GM23338 (cell line): ENCODE data around the gene PBLD. TPM values are rescaled to one million over a fixed set of nuclear protein-coding genes. Genes with fewer than 3 reads are reported as not detected.

Source experiments
- ATAC-seq: fragments of 200-7000 bp; cut with Tn5 transposase; 3 replicates; pipeline ENCODE4 v1.9.1; 2020
- DNase-seq: peaks from one replicate; pipeline ENCODE4 v3.0.0-alpha.2; 2015; ENCODE audit warnings: low spot score
- H2AFZ ChIP-seq: fragments of 200-600 bp; sonication (generic); 2 replicates; pipeline ENCODE4 v1.8.0; 2016; ENCODE audit warnings: antibody characterized with exemption, mild to moderate bottlenecking, moderate library complexity
- H3F3A ChIP-seq: fragments of 200-600 bp; sonication (generic); replicated peaks from 2 replicates; pipeline ENCODE4 v1.8.0; 2017; ENCODE audit warnings: antibody characterized with exemption, mixed run types, low read depth
- H3K27ac ChIP-seq: fragments of 200-600 bp; sonication (generic); 2 replicates; pipeline ENCODE4 v1.6.1; 2016; ENCODE audit warnings: low read depth
- H3K27me3 ChIP-seq: fragments of 200-600 bp; sonication (generic); 2 replicates; pipeline ENCODE4 v1.8.0; 2016; ENCODE audit warnings: mild to moderate bottlenecking, mixed run types, moderate library complexity; ENCODE audit not compliant: insufficient read depth
- H3K36me3 ChIP-seq: fragments of 200-600 bp; sonication (generic); 2 replicates; pipeline ENCODE4 v1.8.0; 2016; ENCODE audit warnings: mild to moderate bottlenecking; ENCODE audit not compliant: insufficient read depth
- H3K4me1 ChIP-seq: fragments of 200-600 bp; sonication (generic); 2 replicates; pipeline ENCODE4 v1.8.0; 2016; ENCODE audit warnings: mild to moderate bottlenecking, moderate library complexity; ENCODE audit not compliant: insufficient read depth
- H3K4me2 ChIP-seq: fragments of 200-600 bp; sonication (generic); 2 replicates; pipeline ENCODE4 v1.7.1; 2017; ENCODE audit warnings: mixed run types
- H3K4me3 ChIP-seq: fragments of 200-600 bp; sonication (generic); 2 replicates; pipeline ENCODE4 v1.6.1; 2016; ENCODE audit warnings: mixed run types
- H3K79me2 ChIP-seq: fragments of 200-600 bp; sonication (generic); replicated peaks from 2 replicates; pipeline ENCODE4 v1.8.0; 2017; ENCODE audit warnings: mild to moderate bottlenecking; ENCODE audit not compliant: insufficient read depth
- H3K9me2 ChIP-seq: fragments of 200-600 bp; sonication (generic); 2 replicates; pipeline ENCODE4 v1.8.0; 2017; ENCODE audit not compliant: insufficient read depth
- H4K20me1 ChIP-seq: fragments of 200-600 bp; sonication (generic); replicated peaks from 2 replicates; pipeline ENCODE4 v1.8.0; 2017; ENCODE audit warnings: mild to moderate bottlenecking; ENCODE audit not compliant: insufficient read depth
- H3K27ac Mint-ChIP-seq: 2 replicates; pipeline ENCODE4 v1.8.0; 2020; ENCODE audit warnings: inconsistent platforms, mild to moderate bottlenecking, moderate library complexity, mixed read lengths
- H3K27me3 Mint-ChIP-seq: 3 replicates; pipeline ENCODE4 v1.8.0; 2022; ENCODE audit warnings: low read depth, mild to moderate bottlenecking, moderate library complexity, mixed read lengths, inconsistent platforms; ENCODE audit not compliant: insufficient read depth, poor library complexity
- H3K36me3 Mint-ChIP-seq: 3 replicates; pipeline ENCODE4 v1.8.0; 2021; ENCODE audit warnings: low read depth, mild to moderate bottlenecking, inconsistent platforms, moderate library complexity, mixed read lengths
- H3K4me1 Mint-ChIP-seq: 3 replicates; pipeline ENCODE4 v1.8.0; 2020; ENCODE audit warnings: mild to moderate bottlenecking, inconsistent platforms, mixed read lengths
- H3K4me3 Mint-ChIP-seq: 3 replicates; pipeline ENCODE4 v1.8.0; 2021; ENCODE audit warnings: moderate library complexity, mild to moderate bottlenecking, inconsistent platforms, mixed read lengths
- H3K9me3 Mint-ChIP-seq: 3 replicates; pipeline ENCODE4 v1.8.0; 2020; ENCODE audit warnings: moderate library complexity, mild to moderate bottlenecking, inconsistent platforms, mixed read lengths
- CREB1 ChIP-seq: fragments of 250-450 bp; sonication (Bioruptor Pico); IDR thresholded peaks from 2 replicates; pipeline ENCODE4 v1.5.0; 2020; ENCODE audit warnings: low read depth, mild to moderate bottlenecking, moderate library complexity
- CTCF ChIP-seq, 2 experiments: fragments of 200-600 bp in 1 of 2; sonication (generic) in 1 of 2; conservative IDR thresholded peaks; 2 replicates each; pipeline versions ENCODE4 v1.5.1 to v1.6.1; 2016 to 2017; ENCODE audit warnings: antibody characterized with exemption in 2 of 2, low read depth in 2 of 2, mild to moderate bottlenecking in 2 of 2, moderate library complexity in 1 of 2
- ETS1 ChIP-seq: IDR thresholded peaks from 2 replicates; pipeline ENCODE4 v1.6.1; 2016; ENCODE audit warnings: antibody characterized with exemption
- EZH2 ChIP-seq: fragments of 200-600 bp; sonication (generic); IDR thresholded peaks from one replicate; pipeline ENCODE4 v1.8.0; 2017; ENCODE audit warnings: antibody characterized with exemption, mild to moderate bottlenecking, low read depth; ENCODE audit not compliant: unreplicated experiment
- EZH2phosphoT487 ChIP-seq: fragments of 200-600 bp; sonication (generic); IDR thresholded peaks from one replicate; pipeline ENCODE4 v1.8.1; 2018; ENCODE audit warnings: antibody characterized with exemption; ENCODE audit not compliant: unreplicated experiment
- JUNB ChIP-seq: IDR thresholded peaks from one replicate; pipeline ENCODE4 v1.6.1; 2016; ENCODE audit warnings: antibody characterized with exemption; ENCODE audit not compliant: unreplicated experiment
- REST ChIP-seq: IDR thresholded peaks from one replicate; pipeline ENCODE4 v1.6.1; 2018; ENCODE audit warnings: antibody characterized with exemption; ENCODE audit not compliant: unreplicated experiment
- STAT1 ChIP-seq: IDR thresholded peaks from one replicate; pipeline ENCODE4 v1.6.1; 2016; ENCODE audit warnings: antibody characterized with exemption; ENCODE audit not compliant: unreplicated experiment
- ZNF114 ChIP-seq: fragments of 250-450 bp; sonication (Bioruptor Pico); IDR thresholded peaks from 2 replicates; pipeline ENCODE4 v1.5.0; 2020; ENCODE audit warnings: mild to moderate bottlenecking, moderate library complexity
- ZNF331 ChIP-seq: fragments of 250-450 bp; sonication (Bioruptor Pico); IDR thresholded peaks from 2 replicates; pipeline ENCODE4 v1.5.0; 2020; ENCODE audit warnings: low read depth, mild to moderate bottlenecking, moderate library complexity
- ZNF462 ChIP-seq: fragments of 250-450 bp; sonication (Bioruptor Pico); IDR thresholded peaks from 2 replicates; pipeline ENCODE4 v1.5.0; 2020; ENCODE audit warnings: mild to moderate bottlenecking, moderate library complexity
- polyA plus RNA-seq: library from polyadenylated mRNA; unstranded; fragments of >200 nt; fragmentation: Nextera tagmentation; extraction: Ambion mirVana; gene quantifications from 2 replicates; pipeline ENCODE4 v1.2.1, GENCODE V29; 2016
- total RNA-seq: library from RNA; depleted of rRNA; stranded (reverse); fragments of >200 nt; shearing (Covaris generic); gene quantifications from 2 replicates; pipeline ENCODE4 v1.2.3, GENCODE V29; 2014

The PBLD gene
- total and polyA plus RNA-seq, 2 experiments from 2014 or later: 0.90 to 1.5 TPM

- no peak overlapping the region for H3K4me3 Mint-ChIP-seq
- H3K36me3 ChIP-seq: peaks cover 9% of the 10 kb centered on the region; the same call in 1 of the 2 replicates
- H3K9me2 ChIP-seq: no peaks in the 10 kb centered on the region
- peaks cover 4% of the 10 kb centered on the region for H3K27me3 Mint-ChIP-seq
- H4K20me1 ChIP-seq: no peaks in the 10 kb centered on the region
- no peaks in the 10 kb centered on the region for H3K27me3 ChIP-seq
- ATAC-seq: no peak
- H3K27ac ChIP-seq: no peak overlapping the region
- H3K4me1 ChIP-seq: no peaks in the 10 kb centered on the region
- no peak overlapping the region for H3K4me3 ChIP-seq
- H2AFZ ChIP-seq: no peak overlapping the region
- no peak overlapping the region for H3K27ac Mint-ChIP-seq
- peaks cover 3% of the 10 kb centered on the region; the same call in 2 of the 3 replicates for H3K9me3 Mint-ChIP-seq
- TF ChIP-seq ZNF331 (CRISPR knock-in tag): no peak
- TF ChIP-seq REST: no peak
- no peak for TF ChIP-seq EZH2phosphoT487
- TF ChIP-seq ETS1: no peak
- TF ChIP-seq EZH2: no peak
- no peak for TF ChIP-seq STAT1
- TF ChIP-seq CTCF (conservative IDR thresholded peaks at IDR 0.05; ENCODE audit: low read depth in 2 of 2): no peak
- TF ChIP-seq ZNF462: no peak
- TF ChIP-seq CREB1: no peak
- TF ChIP-seq JUNB: no peak
- TF ChIP-seq ZNF114: no peak
- H3K36me3 Mint-ChIP-seq: peaks cover 15% of the 10 kb centered on the region
- no peaks in the 10 kb centered on the region for H3F3A ChIP-seq
- DNase-seq: no peak
- H3K4me1 Mint-ChIP-seq: no peaks in the 10 kb centered on the region
- no peak overlapping the region for H3K4me2 ChIP-seq
- no peaks in the 10 kb centered on the region for H3K79me2 ChIP-seq
These were observed 32.9 kb upstream of the PBLD start for GRCh38 chr10:68365611-68366010.
